Measurements from ENCODE around the gene MEPE.

Gene MEPE

DNA sequence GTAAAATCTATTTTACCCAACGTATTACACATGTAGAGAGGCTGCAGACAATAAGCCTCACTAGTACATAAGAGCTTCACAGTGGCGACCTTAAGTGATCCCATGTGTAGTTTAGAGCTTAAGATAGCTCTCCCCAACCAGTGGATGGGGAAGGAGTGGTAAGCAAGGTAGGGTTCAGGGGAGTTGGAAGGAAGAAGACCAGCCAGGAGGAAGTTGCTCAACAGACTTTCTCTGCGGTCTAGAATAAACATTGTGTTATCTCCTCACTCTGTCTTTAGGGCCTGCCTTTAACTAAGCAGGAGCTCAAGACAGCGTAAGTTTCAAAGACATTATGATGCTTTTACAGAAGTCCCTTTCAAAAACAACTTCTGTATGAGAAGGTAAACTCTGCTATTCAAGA, 16.8 kb downstream of the MEPE start:
- Histone ChIP-seq H3K4me3 (ENCODE audit: low read depth, low read length) (no peak overlapping the region), H3K36me3 (ENCODE audit: control insufficient read depth in 2 of 2, insufficient read depth in 1 of 2, low read length in 2 of 2) (no peaks in the 10 kb centered on the region), H3K9me3 (ENCODE audit: control insufficient read depth, insufficient read depth, low read depth, low read length) (no peaks in the 10 kb centered on the region), H3K4me1 (ENCODE audit: control insufficient read depth, insufficient read depth, low read length) (no peaks in the 10 kb centered on the region), H3K27ac (ENCODE audit: extremely low read depth, low read depth, low read length) (no peak overlapping the region)
- TF ChIP-seq ZNF585B (tag by site-specific recombination; IDR thresholded peaks at IDR 0.05) (no peak), ZNF76 (tag by site-specific recombination; IDR thresholded peaks at IDR 0.05; ENCODE audit: borderline replicate concordance, low read depth) (no peak), ZNF747 (tag by site-specific recombination; IDR thresholded peaks at IDR 0.05) (no peak), ZNF514 (tag by site-specific recombination; IDR thresholded peaks at IDR 0.05) (no peak), ZNF843 (tag by site-specific recombination; IDR thresholded peaks at IDR 0.05) (no peak)
- TF ChIP-seq, protein P1, sequence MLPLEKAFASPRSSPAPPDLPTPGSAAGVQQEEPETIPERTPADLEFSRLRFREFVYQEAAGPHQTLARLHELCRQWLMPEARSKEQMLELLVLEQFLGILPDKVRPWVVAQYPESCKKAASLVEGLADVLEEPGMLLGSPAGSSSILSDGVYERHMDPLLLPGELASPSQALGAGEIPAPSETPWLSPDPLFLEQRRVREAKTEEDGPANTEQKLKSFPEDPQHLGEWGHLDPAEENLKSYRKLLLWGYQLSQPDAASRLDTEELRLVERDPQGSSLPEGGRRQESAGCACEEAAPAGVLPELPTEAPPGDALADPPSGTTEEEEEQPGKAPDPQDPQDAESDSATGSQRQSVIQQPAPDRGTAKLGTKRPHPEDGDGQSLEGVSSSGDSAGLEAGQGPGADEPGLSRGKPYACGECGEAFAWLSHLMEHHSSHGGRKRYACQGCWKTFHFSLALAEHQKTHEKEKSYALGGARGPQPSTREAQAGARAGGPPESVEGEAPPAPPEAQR (tag by site-specific recombination; IDR thresholded peaks at IDR 0.05): no peak
- ChIA-PET POLR2A (no interaction called here), CTCF (interaction anchor here (0.5 to 4.6 kb wide), 35 partner anchors 8 to 547 kb away, joined by 3 to 39 read pairs (median 4); partner anchors contain the start of gene SPP1)

DNA sequence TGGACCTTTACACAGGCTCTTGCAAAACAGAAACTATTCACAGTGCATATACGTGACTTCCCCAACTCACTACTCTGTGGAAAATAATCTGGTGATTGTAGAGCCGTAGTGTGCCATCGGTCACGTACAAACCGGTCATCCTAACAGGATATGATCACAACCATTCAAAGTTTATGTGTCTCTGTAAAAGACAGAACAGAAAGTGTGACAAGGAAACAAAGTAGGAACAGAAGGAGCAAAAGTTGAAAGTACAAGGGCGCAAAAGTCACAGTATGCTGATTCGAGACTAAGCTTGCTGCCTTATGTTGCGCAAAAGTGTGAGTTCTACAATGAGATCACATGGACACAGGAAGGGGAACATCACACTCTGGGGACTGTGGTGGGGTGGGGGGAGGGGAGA, 18.6 kb downstream of the MEPE start:
- no peaks in the 10 kb centered on the region for H3K9me3 ChIP-seq (ENCODE audit: control insufficient read depth, insufficient read depth, low read depth, low read length)
- CTCF ChIA-PET: interaction anchor here (1.0 to 3.9 kb wide), 3 partner anchors 122 to 497 kb away, joined by 3 to 22 read pairs (median 8); no protein-coding TSS in a partner anchor
- POLR2A ChIA-PET: no interaction called here
- H3K27ac ChIP-seq (ENCODE audit: extremely low read depth, low read depth, low read length): no peak overlapping the region
- no peak overlapping the region for H3K4me3 ChIP-seq (ENCODE audit: low read depth, low read length)
- no peaks in the 10 kb centered on the region for H3K36me3 ChIP-seq (ENCODE audit: control insufficient read depth in 2 of 2, insufficient read depth in 1 of 2, low read length in 2 of 2)
- no peaks in the 10 kb centered on the region for H3K4me1 ChIP-seq (ENCODE audit: control insufficient read depth, insufficient read depth, low read length)
- TF ChIP-seq ZNF701 (tag by site-specific recombination; IDR thresholded peaks at IDR 0.05) (no peak), ZNF768 (tag by site-specific recombination; IDR thresholded peaks at IDR 0.05) (no peak), ZNF335 (tag by site-specific recombination; conservative IDR thresholded peaks at IDR 0.05) (no peak), ZNF792 (tag by site-specific recombination; IDR thresholded peaks at IDR 0.05) (no peak), ZNF175 (tag by site-specific recombination; IDR thresholded peaks at IDR 0.05) (no peak), SCRT2 (tag by site-specific recombination; IDR thresholded peaks at IDR 0.05) (no peak), KLF9 (tag by site-specific recombination; IDR thresholded peaks at IDR 0.05; ENCODE audit: low read depth) (no peak), YY2 (tag by site-specific recombination; IDR thresholded peaks at IDR 0.05) (no peak), ZNF239 (tag by site-specific recombination; IDR thresholded peaks at IDR 0.05) (no peak), ZNF157 (tag by site-specific recombination; IDR thresholded peaks at IDR 0.05) (no peak), ZNF354C (tag by site-specific recombination; IDR thresholded peaks at IDR 0.05; ENCODE audit: borderline replicate concordance, low read depth) (no peak), SCRT1 (tag by site-specific recombination; IDR thresholded peaks at IDR 0.05; ENCODE audit: borderline replicate concordance) (no peak)
- TF ChIP-seq, protein P2, sequence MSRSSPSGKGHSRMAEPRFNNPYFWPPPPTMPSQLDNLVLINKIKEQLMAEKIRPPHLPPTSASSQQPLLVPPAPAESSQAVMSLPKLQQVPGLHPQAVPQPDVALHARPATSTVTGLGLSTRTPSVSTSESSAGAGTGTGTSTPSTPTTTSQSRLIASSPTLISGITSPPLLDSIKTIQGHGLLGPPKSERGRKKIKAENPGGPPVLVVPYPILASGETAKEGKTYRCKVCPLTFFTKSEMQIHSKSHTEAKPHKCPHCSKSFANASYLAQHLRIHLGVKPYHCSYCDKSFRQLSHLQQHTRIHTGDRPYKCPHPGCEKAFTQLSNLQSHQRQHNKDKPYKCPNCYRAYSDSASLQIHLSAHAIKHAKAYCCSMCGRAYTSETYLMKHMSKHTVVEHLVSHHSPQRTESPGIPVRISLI (tag by site-specific recombination; IDR thresholded peaks at IDR 0.05): no peak
- TF ChIP-seq, protein P3, sequence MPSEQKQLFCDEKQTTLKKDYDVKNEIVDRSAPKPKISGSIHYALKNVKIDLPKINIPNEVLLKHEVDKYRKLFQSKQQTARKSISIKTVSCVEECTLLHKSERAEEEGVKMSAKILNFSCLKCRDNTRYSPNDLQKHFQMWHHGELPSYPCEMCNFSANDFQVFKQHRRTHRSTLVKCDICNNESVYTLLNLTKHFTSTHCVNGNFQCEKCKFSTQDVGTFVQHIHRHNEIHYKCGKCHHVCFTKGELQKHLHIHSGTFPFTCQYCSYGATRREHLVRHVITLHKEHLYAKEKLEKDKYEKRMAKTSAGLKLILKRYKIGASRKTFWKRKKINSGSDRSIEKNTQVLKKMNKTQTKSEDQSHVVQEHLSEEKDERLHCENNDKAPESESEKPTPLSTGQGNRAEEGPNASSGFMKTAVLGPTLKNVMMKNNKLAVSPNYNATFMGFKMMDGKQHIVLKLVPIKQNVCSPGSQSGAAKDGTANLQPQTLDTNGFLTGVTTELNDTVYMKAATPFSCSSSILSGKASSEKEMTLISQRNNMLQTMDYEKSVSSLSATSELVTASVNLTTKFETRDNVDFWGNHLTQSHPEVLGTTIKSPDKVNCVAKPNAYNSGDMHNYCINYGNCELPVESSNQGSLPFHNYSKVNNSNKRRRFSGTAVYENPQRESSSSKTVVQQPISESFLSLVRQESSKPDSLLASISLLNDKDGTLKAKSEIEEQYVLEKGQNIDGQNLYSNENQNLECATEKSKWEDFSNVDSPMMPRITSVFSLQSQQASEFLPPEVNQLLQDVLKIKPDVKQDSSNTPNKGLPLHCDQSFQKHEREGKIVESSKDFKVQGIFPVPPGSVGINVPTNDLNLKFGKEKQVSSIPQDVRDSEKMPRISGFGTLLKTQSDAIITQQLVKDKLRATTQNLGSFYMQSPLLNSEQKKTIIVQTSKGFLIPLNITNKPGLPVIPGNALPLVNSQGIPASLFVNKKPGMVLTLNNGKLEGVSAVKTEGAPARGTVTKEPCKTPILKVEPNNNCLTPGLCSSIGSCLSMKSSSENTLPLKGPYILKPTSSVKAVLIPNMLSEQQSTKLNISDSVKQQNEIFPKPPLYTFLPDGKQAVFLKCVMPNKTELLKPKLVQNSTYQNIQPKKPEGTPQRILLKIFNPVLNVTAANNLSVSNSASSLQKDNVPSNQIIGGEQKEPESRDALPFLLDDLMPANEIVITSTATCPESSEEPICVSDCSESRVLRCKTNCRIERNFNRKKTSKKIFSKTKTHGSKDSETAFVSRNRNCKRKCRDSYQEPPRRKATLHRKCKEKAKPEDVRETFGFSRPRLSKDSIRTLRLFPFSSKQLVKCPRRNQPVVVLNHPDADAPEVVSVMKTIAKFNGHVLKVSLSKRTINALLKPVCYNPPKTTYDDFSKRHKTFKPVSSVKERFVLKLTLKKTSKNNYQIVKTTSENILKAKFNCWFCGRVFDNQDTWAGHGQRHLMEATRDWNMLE (tag by site-specific recombination; conservative IDR thresholded peaks at IDR 0.05; ENCODE audit: low read depth): no peak
- TF ChIP-seq, protein P4, sequence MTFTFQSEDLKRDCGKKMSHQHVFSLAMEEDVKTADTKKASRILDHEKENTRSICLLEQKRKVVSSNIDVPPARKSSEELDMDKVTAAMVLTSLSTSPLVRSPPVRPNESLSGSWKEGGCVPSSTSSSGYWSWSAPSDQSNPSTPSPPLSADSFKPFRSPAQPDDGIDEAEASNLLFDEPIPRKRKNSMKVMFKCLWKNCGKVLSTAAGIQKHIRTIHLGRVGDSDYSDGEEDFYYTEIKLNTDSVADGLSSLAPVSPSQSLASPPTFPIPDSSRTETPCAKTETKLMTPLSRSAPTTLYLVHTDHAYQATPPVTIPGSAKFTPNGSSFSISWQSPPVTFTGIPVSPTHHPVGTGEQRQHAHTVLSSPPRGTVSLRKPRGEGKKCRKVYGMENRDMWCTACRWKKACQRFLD (tag by site-specific recombination; IDR thresholded peaks at IDR 0.05): no peak
- TF ChIP-seq, protein P5, sequence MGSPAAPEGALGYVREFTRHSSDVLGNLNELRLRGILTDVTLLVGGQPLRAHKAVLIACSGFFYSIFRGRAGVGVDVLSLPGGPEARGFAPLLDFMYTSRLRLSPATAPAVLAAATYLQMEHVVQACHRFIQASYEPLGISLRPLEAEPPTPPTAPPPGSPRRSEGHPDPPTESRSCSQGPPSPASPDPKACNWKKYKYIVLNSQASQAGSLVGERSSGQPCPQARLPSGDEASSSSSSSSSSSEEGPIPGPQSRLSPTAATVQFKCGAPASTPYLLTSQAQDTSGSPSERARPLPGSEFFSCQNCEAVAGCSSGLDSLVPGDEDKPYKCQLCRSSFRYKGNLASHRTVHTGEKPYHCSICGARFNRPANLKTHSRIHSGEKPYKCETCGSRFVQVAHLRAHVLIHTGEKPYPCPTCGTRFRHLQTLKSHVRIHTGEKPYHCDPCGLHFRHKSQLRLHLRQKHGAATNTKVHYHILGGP (tag by site-specific recombination; IDR thresholded peaks at IDR 0.05): no peak
- TF ChIP-seq, protein P6, sequence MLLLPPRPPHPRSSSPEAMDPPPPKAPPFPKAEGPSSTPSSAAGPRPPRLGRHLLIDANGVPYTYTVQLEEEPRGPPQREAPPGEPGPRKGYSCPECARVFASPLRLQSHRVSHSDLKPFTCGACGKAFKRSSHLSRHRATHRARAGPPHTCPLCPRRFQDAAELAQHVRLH (tag by site-specific recombination; IDR thresholded peaks at IDR 0.05): no peak

Measured in HEK293 (cell line).